Pancreas (tissue), 10 donors: Measurements from ENCODE around the gene RNU1-3. TPM values are rescaled to one million over a fixed set of nuclear protein-coding genes. Genes with fewer than 3 reads are reported as not detected.
"Not testable (repeated sequence)": the region's sequence is repeated elsewhere in the genome, so short reads cannot be mapped to it uniquely, and the experiment has no call there.

Experiments
- ATAC-seq, 4 donors: fragments of 200-7000 bp; cut with Tn5 transposase; one replicate each; pipeline versions ENCODE4 v1.8.0 to v1.9.1; 2020; ENCODE audit warnings: mild to moderate bottlenecking in 4 of 4, moderate library complexity in 4 of 4
- DNase-seq, 6 donors: peaks; one replicate each; pipeline ENCODE4 v3.0.0-alpha.2; 2020
- FAIRE-seq: peaks from 2 replicates; lab custom pipeline; 2012; peaks lifted over from hg19 to GRCh38; lab: Jason Lieb, UNC
- H3K27ac ChIP-seq, 4 donors: fragments of 200-600 bp; sonication (generic); 1 replicate in 3 of 4; 2 replicates in 1 of 4; pipeline versions ENCODE4 v1.5.0 to v1.8.0; 2020
- H3K27me3 ChIP-seq, 4 donors: fragments of 200-600 bp; one replicate each; pipeline ENCODE4 v1.8.0; 2021
- H3K36me3 ChIP-seq, 3 donors: fragments of 200-600 bp; sonication (generic) in 1 of 3; one replicate each; pipeline versions ENCODE4 v1.5.0 to v1.8.0; 2020 to 2021
- H3K4me1 ChIP-seq, 3 donors: fragments of 200-600 bp; one replicate each; pipeline ENCODE4 v1.8.0; 2021
- H3K4me3 ChIP-seq, 4 donors: fragments of 200-600 bp; sonication (generic) in 2 of 4; one replicate each; pipeline versions ENCODE4 v1.5.0 to v1.8.0; 2020 to 2021
- H3K9me3 ChIP-seq, 4 donors: fragments of 200-600 bp; one replicate each; pipeline ENCODE4 v1.8.0; 2021
- WGBS, 2 donors: extraction: QIAGEN DNeasy Blood & Tissue Kit; methylation state at CpG; one replicate each; pipeline ENCODE4 v1.1.7; 2013; 5-methylcytosine and 5-hydroxymethylcytosine counted together
- intact Hi-C, 3 donors: fragments of 100-400 bp; cut with DNase I; formaldehyde crosslinking; loops; one replicate each; pipeline versions ENCODE4 v1.11.1 to v1.14.2; 2022
- polyA plus RNA-seq, 2 donors: library from polyadenylated mRNA; stranded (reverse); fragments of 200-250 nt; gene quantifications; one replicate each; pipeline ENCODE4 v1.2.3, GENCODE V29; 2013
- total RNA-seq, 6 donors: library from RNA; stranded (reverse); fragmentation: NEBNext Ultra II Directional in 4 of 6; extraction: Animal tissue kit (Norgen Biotek cat#: 25700) in 4 of 6; gene quantifications; one replicate each; pipeline versions ENCODE4 v1.2.1 to v1.2.4, GENCODE V29; 2021 to 2023
- donor health status: healthy with polysubstance abuse.
- donor health status: DM: no; HTN: no; CAD: no; lungs with moderate emphysema.
- donor health status: DM: no; HTN: no; CAD: no.
- donor health status: control.
- donor health status: control.
- donor health status: Bipolar disorder and iron deficiency.
- donor health status: DM: yes; HTN: yes; CAD: no.
- donor health status: DM: no; HTN: no; CAD: no.
- donor health status: DM: no; HTN: no; CAD: no.
- donor health status: DM: yes; HTN: yes; CAD: no.

RNU1-3 gene
- total and polyA plus RNA-seq, 8 donors = 687 to 5,169 (median 2,340) TPM; not detected in 2

DNA sequence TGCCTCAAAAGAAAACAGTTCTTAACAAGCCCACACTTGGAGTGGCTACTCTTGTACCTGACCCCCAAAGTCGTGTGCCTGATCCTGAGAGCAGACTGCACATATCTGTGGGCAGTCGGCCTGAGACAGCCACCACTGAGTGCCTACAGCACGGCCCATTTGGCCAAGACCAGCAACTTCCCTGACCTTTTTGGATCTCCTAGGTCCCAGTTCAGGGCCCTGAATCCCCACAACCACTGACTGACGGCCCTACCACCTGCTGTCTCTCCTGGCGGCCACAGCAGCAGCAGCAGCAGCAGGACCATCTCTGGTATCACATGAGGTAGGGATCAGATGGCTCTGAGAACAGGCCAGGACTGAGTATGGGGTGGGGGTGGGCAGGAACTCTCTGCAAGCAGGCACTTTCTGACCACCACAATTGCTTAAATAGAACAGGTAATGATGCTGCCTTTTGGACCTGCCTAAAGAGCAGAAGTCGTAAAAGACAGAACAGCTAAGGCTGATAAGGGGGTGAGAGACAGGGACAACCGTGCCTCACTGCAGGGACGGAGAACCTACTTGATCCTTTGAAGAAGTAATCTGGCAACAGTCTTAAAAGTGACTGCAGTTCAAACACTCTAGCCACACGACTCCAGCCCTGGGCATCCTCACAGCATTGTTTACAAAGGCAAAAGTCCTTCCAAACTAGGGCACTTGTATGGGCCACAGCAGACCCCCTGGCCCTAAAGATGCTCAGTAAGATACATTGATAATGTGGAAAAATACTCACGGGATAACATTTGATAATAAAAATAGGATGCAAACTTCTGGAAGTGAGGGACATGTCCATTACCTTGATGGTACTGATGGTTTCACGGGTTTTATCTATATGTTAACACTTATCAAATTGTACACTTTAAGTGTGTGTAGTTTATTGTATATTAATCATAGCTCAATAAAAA lies 27.4 kb downstream of the RNU1-3 start:
- H3K9me3 ChIP-seq, H3K27me3 ChIP-seq, intact Hi-C loops, H3K27ac ChIP-seq, ATAC-seq, H3K36me3 ChIP-seq, H3K4me3 ChIP-seq, FAIRE-seq: not testable (repeated sequence)
- WGBS, 2 donors = 72 to 75% methylated on average over 11 of the region's 11 CpGs
- peak; percentile 4 to 67 (median 16) for DNase-seq
- peaks cover 12 to 20% (median 12%) of the 10 kb centered on the region in 3 donors for H3K4me1 ChIP-seq

DNA sequence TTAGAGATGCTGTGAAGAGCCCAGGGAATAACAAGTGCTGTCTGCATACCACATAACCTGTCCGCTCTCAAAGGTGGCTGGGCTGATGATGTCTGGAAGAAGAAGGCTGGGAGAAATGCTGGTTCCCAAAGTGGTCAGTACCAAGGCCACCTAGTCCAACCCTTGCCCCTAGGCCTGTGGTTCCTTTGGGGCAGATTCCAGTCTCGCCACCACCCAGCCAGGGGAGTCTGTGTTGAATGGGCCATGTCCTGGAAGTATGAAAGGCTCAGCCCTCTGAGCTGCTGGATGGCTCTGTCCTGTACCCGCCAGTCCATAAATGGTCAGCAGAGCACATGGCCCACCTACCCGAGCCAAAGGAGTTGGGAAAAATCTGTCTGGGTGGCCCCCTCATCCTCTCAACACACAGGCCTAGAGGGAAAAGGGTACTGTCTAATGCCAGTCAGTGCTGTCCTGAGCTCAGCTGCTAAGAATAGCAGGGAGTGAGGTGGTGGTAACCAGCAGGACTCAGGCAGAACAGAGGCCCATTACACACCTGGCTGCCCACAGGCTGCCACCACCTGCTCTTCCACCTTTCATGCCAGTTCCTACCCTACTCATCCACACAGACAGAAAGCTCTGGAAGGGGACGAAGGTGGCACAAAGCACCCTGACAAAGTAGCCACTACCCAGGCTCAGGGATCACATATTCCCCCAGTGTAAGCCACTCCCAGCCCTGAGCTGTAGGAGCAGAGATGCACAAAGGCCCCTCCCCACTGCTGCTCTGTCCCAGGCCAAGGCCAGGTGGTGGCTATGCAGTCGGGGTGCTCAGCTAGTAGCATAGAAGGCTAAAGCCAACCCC lies 28.6 kb downstream of the RNU1-3 start:
- H3K27ac ChIP-seq, intact Hi-C loops, H3K4me3 ChIP-seq, H3K36me3 ChIP-seq, H3K9me3 ChIP-seq, H3K27me3 ChIP-seq, FAIRE-seq: not testable (repeated sequence)
- peak in 2 of 4 donors; percentile 17 for ATAC-seq
- peaks cover 4 to 10% (median 6%) of the 10 kb centered on the region in 3 donors for H3K4me1 ChIP-seq
- 85 to 89% methylated on average over 6 of the region's 6 CpGs for WGBS, 2 donors
- peak; percentile 6 to 56 (median 20) for DNase-seq

DNA sequence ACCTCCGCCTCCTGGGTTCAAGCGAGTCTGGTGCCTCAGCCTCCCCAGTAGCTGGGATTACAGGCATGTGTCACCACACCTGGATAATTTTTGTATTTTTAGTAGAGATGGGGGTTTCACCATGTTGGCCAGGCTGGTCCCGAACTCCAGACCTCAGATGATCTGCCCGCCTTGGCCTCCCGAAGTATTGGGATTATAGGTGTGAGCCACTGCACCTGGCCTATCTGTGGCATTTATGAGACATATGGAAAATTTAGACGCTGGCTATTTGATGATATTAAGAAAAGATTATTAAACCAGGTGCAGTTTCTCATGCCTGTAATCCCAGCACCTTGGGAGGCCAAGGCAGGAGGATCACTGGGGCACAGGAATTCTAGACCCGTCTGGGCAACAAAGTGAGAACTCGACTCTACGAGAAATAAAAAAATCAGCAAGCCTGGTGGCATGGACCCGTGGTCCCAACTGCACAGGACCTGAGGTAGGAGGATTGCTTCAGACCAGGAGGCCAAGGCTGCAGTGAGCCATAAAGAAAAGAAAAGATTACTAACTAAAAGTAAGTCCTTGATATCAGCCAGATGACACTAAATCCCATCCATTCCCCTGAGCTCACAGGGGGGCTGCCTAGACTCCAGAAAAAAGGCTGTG lies 30.1 kb downstream of the RNU1-3 start:
- H3K36me3 ChIP-seq = peaks cover 0 to 23% (median 9%) of the 10 kb centered on the region in 3 donors
- intact Hi-C loops, ATAC-seq, H3K27ac ChIP-seq, H3K27me3 ChIP-seq, H3K9me3 ChIP-seq, H3K4me1 ChIP-seq, FAIRE-seq, H3K4me3 ChIP-seq: not testable (repeated sequence)
- WGBS, 2 donors = 80% methylated on average over 10 of the region's 10 CpGs
- peak in 5 of 6 donors; percentile 12 to 54 (median 17) for DNase-seq

DNA sequence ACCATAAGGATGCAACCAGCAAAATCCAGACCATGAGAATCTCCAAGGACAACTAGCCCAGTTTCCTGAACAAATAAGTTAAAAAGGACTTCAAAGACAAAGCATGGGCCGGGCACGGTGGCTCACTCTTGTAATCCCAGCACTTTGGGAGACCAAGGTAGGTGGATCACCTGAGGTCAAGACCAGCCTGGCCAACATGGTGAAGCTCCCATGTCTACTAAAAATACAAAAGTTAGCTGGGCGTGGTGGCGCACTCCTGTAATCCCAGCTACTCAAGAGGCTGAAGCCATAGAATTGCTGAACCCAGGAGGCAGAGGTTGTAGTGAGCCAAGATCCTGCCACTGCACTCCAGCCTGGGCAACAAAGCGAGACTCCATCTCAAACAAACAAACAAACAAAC lies 30.8 kb downstream of the RNU1-3 start:
- H3K9me3 ChIP-seq, intact Hi-C loops, H3K27ac ChIP-seq, H3K27me3 ChIP-seq, H3K4me3 ChIP-seq, FAIRE-seq, H3K4me1 ChIP-seq, ATAC-seq: not testable (repeated sequence)
- peak in 5 of 6 donors; percentile 8 to 52 (median 16) for DNase-seq
- peaks cover 3 to 30% (median 15%) of the 10 kb centered on the region in 3 donors for H3K36me3 ChIP-seq
- 94 to 95% methylated on average over 5 of the region's 5 CpGs for WGBS, 2 donors

DNA sequence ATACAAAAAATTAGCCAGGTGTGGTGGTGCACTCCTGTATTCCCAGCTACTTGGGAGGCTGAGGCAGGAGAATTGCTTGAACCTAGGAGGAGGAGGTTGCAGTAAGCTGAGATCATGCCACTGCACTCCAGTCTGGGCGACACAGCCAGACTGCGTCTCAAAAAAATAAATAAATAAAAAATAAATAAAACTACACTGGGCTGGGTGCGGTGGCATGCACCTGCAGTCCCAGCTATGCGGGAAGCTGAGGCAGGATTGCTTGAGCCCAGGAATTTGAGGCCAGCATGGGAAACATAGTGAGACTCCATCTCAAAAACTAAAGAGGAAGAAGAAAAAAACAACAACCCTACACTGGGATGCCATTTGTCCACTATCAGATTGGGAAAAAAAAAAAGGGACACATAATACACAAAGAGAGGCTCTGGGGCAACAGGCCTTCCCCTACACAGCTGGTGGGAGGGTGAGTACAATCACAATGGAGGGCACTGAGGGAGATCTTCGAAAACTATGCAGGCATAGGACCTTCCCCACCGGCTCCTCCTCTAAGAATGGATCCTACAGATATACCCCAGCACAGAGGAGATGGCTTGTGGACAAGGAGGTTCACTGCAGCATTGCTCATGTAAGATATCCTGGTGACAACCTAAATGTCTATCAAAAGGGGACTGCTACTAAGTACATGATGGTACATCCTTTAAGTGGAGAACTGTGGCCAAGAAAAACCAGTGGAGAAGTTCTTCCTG lies 33.0 kb downstream of the RNU1-3 start:
- FAIRE-seq, H3K4me3 ChIP-seq, H3K27ac ChIP-seq, H3K27me3 ChIP-seq, ATAC-seq, H3K4me1 ChIP-seq, intact Hi-C loops, H3K9me3 ChIP-seq: not testable (repeated sequence)
- DNase-seq = peak in 3 of 6 donors; percentile 7 to 33 (median 19)
- H3K36me3 ChIP-seq = peaks cover 6 to 50% (median 29%) of the 10 kb centered on the region in 3 donors
- WGBS, 2 donors = 92 to 93% methylated on average over 6 of the region's 6 CpGs

DNA sequence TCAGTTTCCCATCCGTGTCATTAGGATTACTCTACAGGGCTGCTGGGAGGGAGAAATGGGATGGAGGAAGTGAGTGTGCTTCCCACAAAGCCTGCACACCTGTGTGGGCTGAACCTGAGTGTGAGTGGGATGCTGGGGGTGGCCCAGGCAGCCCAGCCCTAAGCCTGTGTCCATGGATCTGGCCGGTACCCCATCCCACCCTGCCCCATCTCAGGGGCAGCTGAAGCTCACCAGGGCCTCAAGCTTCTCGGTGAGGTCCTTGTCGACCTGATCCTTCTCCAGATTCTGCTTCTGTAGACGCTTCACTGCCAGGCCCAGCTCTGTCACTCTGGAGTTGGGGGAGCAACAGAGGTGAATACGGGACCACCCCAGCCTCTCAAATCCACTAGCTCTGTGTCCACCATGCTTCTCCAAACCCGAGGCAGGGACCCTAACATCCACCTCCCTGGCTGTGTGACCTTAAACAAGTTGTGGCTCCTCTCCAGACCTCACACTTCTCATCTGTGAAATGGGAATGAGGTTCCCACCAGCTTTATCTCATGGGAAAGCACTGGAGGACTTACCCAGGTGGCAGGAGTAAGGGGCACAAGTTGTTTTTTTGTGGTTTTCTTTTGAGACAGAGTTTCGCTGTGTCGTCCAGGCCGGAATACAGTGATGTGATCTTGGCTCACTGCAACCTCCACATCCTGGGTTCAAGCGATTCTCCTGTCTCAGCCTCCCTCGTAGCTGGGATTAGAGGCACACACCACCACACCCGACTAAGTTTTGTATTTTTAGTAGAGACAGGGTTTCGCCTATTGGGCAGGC lies 34.5 kb downstream of the RNU1-3 start:
- ATAC-seq, H3K9me3 ChIP-seq, H3K4me3 ChIP-seq, H3K4me1 ChIP-seq, intact Hi-C loops, FAIRE-seq, H3K27ac ChIP-seq, H3K27me3 ChIP-seq: not testable (repeated sequence)
- H3K36me3 ChIP-seq = peaks cover 6 to 59% (median 36%) of the 10 kb centered on the region in 3 donors
- peak in 4 of 6 donors; percentile 24 to 71 (median 42) for DNase-seq
- 87 to 90% methylated on average over 14 of the region's 14 CpGs for WGBS, 2 donors
